Superior temporal gyrus (tissue), 1 donor: ENCODE data around the gene CPE.
A peak's percentile ranks its signal among the peaks of the same experiment; 100 is the strongest.
"Not testable (repeated sequence)": the region's sequence is repeated elsewhere in the genome, so short reads cannot be mapped to it uniquely, and the experiment has no call there.

Experiments used
- DNase-seq: peaks from one replicate; pipeline ENCODE4 v3.0.0-alpha.2; 2016; ENCODE audit errors: extremely low spot score

The CPE gene

DNA sequence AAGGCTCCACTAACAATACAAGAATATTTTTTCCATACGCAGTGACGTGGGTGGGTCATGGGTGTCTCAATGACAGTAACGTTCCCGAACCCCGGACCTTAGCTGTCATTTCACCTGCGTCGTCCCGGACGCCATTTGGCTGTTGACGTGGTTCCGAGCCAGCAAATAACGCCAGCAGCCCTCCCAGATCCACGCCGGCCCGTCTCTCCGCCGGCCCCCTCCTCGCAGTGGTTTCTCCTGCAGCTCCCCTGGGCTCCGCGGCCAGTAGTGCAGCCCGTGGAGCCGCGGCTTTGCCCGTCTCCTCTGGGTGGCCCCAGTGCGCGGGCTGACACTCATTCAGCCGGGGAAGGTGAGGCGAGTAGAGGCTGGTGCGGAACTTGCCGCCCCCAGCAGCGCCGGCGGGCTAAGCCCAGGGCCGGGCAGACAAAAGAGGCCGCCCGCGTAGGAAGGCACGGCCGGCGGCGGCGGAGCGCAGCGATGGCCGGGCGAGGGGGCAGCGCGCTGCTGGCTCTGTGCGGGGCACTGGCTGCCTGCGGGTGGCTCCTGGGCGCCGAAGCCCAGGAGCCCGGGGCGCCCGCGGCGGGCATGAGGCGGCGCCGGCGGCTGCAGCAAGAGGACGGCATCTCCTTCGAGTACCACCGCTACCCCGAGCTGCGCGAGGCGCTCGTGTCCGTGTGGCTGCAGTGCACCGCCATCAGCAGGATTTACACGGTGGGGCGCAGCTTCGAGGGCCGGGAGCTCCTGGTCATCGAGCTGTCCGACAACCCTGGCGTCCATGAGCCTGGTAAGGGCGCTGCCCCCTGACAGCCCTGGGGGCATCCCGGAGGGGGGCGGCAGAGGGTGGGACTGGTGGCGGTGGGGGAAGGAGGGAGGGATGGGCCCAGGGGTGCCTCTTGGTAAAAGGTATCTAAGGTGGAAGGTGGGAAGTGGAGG is at the start of gene CPE:
CPE (plus strand) TSS at position 264 of the 933 bp plus-strand sequence; CDS start at position 478, 214 bp downstream.
- peak; percentile 77 for DNase-seq

DNA sequence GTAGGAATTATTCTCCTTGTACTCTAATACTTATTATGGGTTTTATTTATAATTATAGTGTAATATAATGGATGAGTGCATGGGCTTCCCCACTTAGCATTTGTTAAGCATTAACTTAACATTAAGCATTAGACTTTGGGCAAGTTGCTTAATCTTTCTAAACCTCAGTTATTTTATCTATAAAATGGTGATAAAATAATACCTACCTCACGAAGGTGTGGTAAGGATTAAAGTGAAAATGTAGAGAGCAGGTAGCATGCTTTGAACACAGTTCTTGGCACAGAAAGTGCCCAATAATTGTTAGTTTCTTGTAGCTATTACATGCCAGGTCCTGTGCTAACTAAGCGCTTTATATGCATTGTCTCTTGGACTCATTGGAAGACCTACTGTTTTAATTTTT is 48.7 kb upstream of the CPE start:
- DNase-seq = no peak

DNA sequence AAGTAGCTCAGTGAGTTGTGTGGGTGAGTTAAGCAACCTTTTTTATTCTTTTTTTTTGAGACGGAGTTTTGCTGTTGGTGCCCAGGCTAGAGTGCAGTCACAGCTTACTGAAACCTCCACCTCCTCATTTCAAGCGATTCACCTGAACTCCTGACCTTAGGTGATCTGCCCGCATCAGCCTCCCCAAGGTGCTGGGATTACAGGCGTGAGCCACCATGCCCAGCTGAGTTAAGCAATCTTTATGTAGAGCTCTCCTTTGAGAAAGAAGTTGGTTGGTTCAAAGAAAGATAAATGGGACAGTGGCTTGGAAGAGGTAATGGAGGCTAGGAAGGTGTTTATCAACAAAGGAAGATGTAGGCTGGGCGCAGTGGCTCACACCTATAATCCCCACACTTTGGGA is 48.1 kb upstream of the CPE start:
- DNase-seq = no peak

DNA sequence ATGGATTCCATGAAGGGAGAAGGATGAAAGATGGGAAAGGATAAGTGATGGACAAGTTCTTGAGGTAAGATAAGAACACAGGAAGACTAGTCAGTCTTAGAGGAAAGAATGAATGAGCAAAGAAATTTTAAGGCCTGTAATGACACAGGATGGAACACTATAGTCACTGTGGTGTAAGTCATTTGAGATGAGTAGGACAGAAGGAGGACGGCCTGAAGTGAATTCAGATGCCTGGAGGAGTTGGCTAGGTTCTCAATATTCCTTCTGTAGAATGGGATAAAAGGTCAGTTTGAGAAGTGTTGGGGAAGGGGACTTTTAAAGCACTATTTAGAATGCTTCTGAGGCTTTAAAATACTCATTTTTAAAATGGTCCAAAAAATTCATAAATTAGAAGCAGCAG is 47.4 kb upstream of the CPE start:
- no peak for DNase-seq

DNA sequence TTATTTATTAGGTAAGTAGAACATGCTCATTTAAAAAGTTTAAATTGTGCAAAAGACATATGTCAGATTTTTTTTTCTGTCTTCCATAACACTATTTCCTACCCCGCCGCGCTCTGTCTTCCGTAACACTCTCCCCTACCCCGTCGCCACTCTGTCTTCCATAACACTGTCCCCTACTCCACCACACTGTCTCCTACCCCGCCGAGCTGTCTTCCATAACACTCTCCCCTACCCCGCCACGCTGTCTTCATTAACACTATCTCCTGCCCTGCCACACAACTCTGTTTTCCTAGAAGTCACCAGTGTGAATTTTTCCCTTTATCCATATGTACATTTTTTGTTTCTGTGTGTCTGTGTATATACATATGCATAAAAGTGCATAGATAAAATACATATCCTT is 47.0 kb upstream of the CPE start:
- no peak for DNase-seq

DNA sequence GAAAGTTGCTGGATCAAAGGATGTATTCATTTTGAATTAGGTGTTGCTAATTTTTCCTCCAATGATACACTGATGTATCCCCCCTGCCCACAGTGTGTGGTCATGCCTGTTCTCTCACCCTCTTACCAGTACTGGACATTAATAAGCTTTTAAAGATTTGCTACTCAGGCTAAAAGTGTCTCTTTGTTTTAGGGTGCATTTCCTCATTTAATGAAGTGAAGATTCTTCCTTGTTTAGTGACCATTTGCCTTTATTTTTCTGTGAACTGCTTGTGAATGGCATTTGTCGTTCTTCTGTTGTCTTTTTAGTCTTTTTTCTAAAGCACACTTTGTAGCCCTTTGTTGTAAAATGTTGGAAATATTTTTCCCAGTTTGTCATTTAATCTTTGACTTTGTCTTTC is 46.3 kb upstream of the CPE start:
- no peak for DNase-seq

DNA sequence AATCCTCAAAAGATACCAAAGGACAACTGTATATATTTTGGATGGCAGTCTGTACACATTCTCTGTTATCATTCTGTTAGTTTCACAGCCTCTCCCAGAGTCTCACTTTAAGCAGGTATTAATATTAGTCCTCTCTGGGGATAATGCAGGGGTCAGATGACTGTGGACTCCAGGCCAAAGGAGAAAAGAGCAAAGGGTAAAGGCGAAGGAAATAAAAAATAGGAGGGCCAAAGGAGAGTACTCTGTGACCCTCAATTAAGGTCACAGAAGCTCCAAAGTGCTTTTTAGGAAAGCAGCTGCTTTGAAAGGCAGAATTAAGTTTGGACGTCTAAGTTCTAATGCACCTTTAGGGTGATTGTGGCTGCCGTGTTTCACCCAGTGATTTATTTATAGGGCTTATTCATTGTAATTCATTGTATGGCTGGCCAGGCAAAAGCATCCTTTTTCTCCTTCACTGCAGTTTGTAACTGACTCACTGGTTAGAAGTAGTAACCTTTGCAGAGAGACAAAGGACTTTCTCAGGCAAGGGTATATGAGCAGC is 43.6 kb upstream of the CPE start:
- DNase-seq = no peak

DNA sequence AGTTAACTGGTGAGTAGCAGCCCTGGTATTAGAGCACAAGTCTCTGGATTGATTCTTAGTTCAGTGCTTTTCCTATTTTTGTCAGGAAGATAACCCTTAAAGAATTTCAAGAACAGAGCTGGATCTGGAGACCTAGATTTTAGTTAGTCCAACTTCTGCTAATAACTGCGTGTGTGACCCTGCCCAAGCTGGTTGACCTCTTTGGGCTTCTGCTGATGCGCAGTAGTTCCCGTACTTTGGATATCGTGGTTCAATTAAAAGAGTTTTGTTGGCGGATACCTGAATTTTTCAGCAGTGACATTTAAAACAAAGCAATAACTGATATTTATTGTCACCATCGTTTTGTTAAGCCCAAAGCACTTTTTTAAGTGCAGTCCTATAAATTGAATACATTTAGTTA is 42.1 kb upstream of the CPE start:
- DNase-seq = no peak

DNA sequence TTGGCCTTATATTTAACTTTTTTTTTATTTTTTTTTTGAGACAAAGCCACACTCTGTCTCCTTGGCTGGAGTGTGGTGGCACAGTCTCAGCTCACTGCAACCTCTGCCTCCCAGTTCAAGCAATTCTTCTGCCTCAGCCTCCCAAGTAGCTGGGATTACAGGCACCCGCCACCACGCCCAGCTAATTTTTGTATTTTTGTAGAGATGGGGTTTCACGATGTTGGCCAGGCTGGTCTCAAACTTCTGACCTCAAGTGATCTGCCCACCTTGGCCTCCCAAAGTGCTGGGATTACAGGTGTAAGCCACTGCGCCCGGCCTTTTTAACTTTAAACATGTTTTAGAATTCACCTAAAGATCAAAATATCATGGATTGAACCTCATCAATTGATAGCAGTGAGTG is 36.5 kb upstream of the CPE start:
- not testable (repeated sequence) for DNase-seq

DNA sequence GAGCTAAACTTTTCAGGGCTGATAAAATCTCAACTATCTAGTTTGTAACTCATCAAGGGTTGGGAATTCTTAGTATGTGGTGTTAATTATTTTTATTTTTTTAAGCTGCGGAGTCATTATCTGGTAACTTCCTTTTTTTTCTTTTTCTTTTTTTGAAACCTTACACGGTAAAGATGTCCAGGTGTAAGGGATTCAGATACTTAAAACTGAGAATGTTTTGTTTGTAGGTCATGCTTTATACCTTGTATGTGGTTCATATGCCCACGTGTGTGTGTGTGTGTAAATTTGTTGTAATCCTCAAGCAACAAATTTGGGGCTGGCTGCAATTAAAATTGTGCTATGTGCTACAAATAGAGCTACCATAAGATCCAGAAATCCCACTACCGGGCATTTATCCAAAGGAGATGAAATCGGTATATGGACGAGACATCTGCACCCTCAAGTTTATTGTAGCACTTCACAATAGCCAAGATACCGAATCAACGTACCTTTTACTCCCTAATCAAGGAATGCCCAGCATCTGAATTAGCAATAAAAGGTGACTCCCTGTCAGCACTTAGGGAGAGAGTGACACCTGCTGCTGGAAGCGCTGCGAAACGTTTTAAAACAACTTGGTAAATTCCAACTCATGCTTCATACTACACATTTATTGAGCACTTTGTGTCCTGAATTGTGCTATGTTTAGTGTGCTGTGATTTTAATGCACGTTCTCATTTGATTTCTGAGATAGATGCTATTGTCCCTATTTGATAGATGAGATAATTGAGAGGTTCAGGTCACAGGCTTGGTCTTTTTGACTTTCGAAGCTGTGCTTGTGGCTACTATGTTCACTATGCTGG is 35.2 kb upstream of the CPE start:
- DNase-seq = no peak

DNA sequence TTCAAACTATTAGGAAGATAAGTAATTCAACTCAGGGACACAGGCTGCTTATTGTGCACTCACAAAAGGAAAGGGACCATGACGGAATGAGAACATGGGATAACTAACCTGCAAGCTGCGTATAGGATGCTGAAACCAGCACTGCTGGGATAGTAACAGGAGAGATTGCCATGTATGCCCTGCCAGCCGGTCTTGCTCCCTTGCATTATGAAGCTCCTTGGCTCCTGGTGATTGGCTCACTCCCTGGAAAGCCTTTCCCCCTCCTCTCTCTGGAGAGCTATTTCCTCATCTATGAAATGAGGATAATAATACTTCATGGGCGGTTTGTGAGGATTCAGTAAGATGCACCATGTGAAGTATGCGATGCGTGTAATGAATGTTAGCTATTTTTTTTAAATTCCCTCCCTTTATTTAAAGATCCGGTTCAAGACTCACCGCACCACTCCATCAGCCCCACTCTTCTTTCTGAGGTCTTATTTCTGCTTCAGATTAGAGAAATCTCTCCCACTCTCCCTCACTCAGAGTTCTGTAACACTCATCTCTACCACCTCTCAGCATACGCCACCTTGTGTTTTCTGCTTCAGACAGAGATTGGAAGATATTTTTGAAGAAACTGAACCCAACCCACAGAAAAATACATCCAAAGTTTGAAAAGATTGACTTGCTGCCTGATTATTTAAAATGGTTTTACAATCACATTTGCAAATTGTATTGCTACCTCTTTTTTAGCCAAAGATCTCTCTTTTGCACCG is 33.0 kb upstream of the CPE start:
- DNase-seq = no peak

DNA sequence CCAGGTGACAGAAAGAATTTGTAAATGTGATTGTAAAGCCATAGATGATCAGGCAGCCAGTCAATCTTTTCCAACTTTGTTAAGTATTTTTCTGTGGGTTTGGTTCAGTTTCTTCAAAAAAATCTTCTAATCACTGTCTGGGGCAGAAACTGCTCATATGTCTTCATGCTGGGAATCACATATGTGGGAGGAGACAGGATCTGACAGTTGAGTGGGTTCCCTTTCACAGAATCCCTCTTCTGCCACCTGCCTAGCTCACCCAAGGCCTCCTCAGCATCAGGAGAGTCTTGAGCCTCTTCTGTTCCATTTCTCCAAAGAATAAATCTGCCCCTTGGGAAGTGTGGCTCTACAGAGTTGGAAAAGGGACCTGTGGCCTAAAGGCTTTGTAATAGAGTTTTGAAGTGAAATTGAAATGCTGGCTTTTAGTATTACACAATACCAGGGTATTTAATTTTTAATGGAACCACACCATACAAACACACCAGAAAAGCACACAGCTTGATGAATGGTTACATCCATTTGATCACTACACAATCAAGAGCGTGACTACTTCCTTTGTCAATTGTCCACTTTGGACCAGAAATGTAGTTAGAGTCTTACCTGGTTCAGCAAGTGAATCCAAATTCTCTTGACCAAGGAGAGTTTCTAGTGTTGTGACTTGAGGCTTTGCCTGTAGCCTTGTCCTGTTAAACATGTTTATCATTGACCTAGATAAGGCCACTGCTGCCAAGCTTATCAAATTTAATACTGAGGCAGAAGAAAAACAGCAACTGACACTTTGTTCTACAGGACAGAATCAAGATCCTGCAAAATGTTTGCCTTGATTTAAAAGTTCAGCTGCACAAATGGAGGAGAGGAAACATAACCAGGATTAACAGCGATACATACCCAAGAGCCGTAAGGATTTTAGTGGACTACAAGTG is 30.9 kb upstream of the CPE start:
- DNase-seq = no peak

DNA sequence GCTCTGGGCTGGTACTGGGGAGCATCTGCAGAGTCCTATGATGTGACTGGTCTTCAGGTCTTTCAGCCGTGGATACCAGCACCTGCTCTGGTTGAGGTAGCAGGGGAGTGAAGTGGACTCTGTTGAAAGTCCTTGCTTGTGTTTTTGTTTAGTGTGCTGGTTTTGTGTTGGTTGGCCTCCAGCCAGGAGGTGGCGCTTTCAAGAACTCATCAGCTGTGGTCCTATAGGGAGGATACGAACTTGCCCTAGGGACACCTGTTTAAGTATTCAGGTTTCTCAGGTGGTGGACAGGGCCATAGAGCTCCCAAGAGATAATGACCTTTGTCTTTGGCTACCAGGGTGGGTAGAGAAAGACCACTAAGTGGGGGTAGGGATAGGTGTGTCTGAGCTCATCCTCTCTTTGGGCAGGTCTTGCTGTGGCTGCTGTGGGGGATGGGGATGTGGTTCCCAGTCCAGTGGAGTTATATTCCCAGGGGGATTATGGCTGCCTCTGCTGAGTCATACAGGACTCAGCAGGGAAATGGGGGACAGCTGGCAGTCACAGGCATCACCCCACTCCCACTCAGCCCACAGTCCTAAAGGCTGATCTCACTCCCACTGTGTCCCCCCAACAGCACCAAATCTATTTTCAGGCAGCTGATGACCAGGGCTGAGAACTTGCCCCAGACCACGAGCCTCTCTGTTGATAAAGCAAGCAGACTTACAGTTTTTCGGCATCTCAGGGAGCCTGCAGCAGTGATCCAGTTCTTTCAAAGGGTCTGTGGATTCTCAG is 27.3 kb upstream of the CPE start:
- no peak for DNase-seq

DNA sequence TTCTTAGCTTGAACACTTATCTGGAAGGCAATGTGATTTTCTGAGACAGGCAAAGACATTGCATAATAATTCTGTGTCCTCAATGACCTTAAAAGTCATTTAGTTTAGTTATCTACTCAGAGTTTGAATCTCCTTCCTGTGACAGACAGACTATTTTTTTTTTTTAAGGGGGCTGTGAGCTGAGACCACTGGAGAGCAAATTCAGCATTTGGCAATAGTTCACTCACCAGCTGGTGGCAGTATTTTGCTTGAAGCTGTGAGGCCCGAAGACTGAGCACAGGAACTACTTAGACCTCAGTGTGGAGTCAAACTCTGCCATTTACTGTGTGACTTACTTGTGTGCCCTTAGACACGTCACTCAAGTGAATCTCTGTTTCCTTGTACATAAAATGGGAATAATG is 22.9 kb upstream of the CPE start:
- DNase-seq = no peak

DNA sequence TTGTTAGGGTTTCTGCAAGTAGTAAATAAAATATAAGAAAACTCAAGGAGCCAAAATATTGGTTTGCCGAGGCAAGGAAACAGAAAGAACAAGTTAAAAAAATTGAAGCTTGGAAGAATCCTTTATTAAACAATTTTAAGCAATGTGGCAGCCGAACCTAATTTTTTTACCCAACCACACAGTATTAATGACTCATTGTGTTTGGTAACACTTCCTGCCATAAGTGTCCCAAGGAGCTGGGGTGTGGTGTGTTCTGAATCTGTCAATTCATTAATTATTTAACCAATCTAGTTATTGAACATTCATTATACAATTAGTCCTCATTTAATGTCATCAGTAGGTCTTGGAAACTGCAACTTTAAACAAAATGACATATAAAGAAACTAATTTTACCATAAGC is 19.3 kb upstream of the CPE start:
- DNase-seq = no peak

DNA sequence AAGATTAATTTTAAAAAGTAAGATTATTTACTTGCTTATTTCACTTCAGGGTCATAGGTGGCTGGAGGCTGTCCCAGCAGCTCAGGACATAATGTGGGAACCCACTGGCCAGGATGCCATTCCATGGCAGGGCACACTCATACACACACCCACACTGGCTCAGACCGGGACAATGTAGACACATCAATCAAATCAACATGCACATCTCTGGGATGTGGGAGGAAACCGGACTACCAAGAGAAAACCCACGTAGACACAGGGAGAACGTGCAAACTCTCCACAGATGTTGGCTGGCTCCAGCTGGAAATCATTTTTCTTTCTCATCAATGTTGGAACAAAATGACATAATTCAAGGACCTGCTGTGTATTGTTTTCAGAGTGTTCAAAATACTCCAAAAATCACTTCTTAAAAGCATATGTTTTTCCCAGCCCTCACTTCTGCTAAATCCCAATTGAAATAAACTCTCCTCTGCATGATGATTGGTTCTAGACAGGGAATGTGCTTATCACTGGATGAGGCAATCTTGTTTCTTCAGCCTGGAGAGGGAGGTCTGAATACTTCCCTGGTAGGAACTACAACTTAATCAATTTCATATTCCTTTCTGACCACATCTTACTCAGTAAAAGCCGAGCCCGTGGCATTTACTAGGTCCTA is 18.6 kb upstream of the CPE start:
- DNase-seq = no peak

DNA sequence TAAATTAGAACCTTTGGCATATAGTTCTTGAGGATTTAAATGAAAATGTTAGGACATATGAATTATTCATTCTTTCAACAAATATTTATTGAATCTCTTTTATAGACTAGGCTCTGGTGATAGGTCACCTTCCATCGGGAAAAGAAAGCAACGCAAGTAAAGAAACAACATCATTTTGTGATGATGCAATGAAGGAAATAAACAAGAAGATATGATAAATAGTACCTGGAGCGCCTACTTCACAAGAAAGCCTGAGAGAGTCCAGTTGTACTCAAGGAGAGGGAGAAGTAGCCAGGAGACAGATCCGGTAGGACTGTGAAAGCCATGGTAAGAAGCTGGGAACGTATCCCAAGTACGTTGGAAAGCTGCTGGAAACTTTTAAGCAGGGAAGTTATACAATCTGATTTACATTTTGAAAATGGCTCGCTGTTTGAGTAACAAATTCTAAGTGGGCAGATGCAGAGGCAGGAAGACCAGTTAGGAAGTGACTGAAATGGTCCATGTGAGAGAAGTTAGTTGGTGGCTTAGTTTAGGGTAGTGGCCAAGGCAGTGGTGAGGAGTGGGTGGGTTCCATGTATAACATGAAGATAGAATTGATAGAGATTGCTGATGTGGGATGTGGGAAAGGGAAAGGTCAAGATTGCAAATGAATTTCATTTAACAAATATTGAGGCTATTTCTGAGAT is 17.7 kb upstream of the CPE start:
- peak; percentile 15 for DNase-seq

DNA sequence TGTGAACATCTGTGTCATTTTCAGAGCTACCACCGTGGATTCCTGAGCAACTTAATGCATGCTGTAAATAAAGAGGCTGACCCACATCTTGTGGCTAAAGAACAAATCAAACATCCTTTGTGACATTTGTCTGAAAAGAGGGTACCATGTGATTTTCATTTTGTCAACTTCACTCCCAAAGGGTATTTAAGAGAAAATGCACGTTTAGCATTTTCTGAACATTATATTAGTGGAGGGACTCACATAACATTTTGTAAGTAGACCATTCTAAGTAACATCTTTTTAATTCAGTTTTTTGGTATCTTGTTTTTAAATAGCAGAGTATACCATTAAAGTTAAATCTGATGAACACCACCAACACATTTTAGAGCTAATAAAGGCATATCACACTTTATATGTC is 17.0 kb upstream of the CPE start:
- DNase-seq = no peak
